GM19395 (cell line): ENCODE results near the gene RICTOR.
A peak's percentile ranks its signal among the peaks of the same experiment; 100 is the strongest.

ENCODE experiments used
- ATAC-seq: cut with Tn5 transposase; IDR thresholded peaks from one replicate; pipeline ENCODE4 v1.9.1; 2021; ENCODE audit warnings: mild to moderate bottlenecking, moderate library complexity; ENCODE audit not compliant: unreplicated experiment

RICTOR gene, protein sequence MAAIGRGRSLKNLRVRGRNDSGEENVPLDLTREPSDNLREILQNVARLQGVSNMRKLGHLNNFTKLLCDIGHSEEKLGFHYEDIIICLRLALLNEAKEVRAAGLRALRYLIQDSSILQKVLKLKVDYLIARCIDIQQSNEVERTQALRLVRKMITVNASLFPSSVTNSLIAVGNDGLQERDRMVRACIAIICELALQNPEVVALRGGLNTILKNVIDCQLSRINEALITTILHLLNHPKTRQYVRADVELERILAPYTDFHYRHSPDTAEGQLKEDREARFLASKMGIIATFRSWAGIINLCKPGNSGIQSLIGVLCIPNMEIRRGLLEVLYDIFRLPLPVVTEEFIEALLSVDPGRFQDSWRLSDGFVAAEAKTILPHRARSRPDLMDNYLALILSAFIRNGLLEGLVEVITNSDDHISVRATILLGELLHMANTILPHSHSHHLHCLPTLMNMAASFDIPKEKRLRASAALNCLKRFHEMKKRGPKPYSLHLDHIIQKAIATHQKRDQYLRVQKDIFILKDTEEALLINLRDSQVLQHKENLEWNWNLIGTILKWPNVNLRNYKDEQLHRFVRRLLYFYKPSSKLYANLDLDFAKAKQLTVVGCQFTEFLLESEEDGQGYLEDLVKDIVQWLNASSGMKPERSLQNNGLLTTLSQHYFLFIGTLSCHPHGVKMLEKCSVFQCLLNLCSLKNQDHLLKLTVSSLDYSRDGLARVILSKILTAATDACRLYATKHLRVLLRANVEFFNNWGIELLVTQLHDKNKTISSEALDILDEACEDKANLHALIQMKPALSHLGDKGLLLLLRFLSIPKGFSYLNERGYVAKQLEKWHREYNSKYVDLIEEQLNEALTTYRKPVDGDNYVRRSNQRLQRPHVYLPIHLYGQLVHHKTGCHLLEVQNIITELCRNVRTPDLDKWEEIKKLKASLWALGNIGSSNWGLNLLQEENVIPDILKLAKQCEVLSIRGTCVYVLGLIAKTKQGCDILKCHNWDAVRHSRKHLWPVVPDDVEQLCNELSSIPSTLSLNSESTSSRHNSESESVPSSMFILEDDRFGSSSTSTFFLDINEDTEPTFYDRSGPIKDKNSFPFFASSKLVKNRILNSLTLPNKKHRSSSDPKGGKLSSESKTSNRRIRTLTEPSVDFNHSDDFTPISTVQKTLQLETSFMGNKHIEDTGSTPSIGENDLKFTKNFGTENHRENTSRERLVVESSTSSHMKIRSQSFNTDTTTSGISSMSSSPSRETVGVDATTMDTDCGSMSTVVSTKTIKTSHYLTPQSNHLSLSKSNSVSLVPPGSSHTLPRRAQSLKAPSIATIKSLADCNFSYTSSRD (N-terminal part only)

DNA sequence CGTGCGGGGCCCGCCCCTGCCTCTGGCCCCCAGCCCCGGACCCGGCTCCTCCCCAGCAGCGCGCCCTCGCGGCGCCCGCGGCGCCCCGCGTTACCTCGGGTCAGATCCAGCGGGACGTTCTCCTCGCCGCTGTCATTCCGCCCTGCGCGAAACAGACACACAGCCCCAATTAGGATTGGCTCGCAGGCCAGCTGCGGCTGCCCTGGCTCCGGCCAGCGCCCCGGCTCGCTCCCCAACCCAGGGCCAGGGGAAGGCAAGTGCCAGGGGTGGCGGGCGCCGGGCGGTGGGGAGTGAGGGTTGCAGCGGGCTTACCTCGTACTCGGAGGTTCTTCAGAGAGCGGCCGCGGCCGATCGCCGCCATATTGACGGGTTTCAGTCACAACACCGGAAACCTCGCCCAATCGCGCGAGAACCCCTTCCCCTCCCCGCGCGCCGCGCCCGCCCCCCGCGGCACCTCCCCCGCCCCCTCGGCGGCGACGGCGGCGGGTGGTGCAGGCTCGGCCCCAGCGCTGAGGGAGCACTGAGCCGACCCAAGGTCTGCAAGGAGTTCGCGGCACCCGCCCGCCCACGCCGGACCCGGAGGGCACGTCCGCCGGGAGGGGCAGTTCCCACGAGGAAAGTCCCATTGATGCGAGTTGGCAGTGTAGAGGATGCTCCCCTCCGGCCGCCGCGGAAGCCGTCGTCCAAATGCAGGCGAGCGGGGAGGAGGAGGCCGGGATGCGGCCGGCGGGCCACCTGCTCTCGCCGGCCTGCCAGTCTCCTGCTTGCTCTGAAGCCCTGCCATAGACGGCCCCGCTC, at the start of gene RICTOR:
Gene RICTOR (minus strand): TSS at position 383 of the 798 bp plus-strand sequence. CDS start 22 bp downstream, at position 361.
- peak; percentile 72 for ATAC-seq

DNA sequence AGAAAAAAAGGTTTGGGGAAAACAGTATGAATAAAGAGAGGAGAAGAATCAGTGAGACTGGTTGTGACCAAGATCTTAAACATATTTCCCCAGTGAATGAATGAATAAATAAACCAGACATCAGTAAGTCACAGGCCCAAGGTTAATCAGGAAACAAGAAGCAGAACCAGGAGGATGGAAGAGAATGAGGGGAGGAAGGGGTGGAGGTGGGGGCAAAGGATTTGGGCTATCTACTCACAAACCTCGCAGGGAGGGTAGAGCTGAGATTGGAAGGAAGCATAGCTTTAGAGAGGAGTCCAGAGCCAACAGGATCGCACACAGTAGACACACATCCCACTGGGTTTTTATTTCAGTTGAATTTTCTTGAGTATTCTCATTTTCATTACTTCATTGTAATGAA, 47.7 kb upstream of the RICTOR start:
- ATAC-seq, result no peak

DNA sequence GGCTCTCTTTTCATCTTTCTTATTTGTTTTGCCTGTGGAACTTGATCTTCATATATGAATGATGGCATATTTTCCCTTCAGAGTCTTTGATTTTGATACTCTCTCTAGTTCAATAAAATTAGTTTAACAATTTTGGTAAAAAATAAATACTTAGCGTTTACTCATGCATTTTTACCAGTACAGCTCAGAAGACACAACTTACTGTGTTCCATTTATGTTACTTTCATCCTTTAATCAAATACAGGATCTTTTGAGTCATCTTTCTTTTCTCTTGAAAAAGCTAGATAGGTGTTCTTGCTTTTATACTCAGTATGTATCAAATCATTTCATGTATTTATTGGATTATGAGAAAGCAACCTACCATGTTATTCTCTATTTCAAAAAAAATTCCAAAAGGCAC, 47.1 kb upstream of the RICTOR start:
- no peak for ATAC-seq

DNA sequence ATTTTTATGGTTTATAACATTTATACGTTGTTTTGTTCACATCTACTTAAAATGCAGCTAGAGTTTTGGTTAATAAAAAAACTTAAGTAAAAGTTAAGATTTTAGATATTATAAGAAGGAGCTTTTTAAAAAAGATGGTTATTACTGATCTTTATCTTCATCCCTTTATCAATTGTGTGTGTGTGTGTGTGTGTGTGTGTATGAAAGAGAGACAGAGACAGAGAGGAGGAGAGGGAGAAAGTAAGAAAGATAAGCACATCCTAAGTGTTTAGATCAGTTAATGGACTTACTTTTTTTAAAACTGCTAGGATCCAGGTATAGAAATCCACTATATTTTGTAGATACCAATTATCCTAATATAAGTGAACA, 45.8 kb upstream of the RICTOR start:
- ATAC-seq, result no peak

DNA sequence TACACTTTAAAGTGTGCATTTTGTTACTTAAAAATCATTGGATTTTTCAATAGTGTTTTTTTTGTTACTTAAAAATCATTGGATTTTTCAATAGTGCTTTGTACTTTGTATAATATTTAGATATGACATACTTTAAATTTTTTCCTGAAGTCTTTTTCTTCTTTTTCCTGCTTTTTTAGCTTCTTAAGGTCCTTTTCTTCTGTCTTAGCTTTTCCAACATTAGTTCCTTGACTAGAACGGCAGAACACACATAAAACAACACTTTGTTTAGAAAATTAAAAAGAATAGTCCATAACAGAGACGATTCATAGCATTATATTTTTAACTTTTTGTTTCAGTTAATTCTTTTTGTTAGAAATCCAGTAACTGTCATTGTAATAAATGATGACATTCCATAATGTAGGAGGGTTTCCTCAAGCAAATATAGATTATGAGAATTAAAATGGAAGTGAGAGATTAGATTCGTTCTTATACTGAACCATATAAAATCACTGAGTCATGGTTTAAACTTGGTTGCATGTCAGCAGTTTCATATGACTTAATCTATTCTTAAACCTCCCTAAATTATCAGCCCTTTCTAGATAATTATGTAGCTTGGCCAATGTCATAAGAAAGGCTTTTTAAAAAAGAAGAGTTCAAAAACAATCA, 45.3 kb upstream of the RICTOR start:
- ATAC-seq, result no peak

DNA sequence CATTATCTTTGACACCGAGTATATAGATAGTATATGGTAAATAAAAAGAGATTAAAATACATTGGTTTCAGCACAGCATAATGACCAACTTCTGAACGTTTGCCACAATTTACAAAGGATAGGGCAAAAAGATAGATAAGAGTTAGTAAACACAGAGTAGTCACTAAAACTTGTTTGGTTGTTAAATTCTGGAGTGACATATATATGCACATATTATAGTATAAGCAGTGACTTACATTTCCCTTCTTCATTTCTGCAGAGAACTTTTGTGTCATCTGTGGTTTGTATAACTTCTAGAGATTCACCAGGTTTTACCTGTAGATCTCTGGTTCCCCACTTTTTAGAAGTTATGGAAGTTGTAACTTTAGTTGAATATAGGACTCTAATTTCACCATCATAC, 44.4 kb upstream of the RICTOR start:
- no peak for ATAC-seq

DNA sequence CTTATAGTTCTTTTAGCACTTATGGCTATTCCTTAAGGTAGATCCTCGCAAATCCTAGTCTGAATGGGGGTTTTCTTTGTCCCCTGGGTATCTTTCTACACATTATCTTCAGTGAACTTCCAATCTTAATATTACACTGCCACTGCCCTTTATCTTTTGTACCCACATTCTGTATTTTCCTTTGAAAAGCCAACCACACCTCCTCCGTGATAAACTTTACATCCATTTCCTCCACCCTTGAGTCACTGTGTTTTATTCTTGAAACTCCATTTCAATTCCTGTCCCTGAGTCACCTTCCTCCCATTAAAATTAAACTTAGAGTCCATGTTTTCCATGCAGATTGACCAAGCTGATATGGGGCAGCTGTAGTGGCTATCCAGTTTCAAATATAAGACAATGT, 43.2 kb upstream of the RICTOR start:
- no peak for ATAC-seq

DNA sequence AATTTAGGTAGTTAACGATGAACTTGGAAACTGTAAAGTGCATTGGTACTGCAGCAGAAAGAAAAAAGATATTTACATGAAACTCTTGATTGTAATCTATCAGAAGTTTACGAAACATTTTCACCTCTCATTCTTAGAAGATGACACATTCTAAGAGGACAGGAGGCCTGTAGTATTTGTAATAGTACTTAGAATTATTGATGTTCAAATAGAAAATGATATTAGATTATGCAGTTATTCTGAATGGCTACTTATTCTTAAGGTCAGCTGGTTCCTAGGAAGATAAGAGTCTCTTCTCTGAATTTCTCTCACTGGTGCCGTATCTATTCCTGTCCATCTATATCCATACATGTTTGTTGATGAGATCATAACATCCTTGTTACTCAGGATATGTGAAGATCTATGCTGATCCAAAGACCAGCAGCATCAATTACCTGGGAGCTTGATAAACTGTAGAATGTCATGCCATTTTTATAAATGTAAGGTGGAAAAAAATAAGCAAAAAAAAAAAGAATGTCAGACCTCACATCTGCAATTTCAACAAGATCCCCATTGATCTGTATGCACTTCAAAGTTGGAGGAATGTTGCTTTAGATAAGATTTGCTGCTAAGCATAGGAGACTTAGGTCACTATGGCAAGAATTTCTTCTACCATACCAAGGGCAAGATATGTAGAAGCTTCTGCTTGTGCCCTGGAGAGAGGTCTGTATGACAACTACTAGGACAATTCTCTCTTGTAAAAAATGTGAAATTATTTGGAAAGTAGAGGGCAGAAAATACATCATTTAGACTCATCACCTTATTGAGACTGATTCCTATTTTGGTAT, 42.4 kb upstream of the RICTOR start:
- no peak for ATAC-seq

DNA sequence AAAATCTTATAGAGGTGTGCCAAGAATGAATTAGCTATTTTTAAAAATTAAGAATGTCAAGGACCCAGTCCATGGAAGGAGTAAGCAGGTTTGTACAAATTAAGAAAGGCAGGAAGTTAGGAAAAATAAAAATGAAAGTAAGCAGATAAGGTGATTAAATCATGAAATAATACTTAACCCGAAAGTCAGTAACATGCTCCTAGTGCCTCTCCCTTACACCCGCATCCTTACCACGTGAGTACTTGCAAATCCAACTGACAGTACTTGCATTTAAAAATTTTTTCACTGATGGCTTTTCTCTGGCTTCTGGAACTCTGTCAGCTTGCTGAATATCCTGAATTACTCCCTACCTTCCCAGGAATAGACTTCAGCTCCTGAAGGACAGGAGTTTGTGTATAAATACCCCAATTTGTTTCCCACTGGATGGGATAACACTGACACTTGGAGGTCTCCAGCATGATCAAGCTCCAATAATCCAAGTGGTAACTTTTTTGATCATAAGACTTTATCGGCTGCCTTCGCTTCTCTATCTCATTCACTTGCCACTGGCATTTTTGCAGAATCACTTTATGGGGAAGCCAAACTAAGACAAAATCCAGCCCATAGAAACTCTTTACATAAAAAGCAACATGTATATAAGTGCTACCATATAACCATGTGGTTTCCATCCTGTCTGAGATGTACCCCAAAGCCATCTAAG, 41.6 kb upstream of the RICTOR start:
- ATAC-seq, result no peak

DNA sequence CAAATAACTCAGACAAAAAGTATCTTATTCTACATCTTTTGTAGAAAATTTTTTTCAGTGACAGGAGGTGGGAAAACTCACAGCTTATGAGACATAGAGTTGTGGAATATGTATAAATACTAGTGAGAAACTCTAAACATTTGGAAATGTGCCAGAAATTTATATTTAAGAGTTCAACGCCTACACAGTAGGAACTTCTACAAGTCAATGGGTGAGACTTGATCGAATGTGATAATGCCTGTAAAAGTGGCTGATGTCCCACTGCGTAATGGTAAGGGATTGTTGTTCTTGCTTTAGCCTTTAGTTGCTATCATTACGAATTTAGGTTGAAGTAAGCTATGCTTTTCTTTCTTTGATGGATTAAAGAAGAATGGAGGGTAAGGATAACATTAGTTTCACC, 40.0 kb upstream of the RICTOR start:
- no peak for ATAC-seq

DNA sequence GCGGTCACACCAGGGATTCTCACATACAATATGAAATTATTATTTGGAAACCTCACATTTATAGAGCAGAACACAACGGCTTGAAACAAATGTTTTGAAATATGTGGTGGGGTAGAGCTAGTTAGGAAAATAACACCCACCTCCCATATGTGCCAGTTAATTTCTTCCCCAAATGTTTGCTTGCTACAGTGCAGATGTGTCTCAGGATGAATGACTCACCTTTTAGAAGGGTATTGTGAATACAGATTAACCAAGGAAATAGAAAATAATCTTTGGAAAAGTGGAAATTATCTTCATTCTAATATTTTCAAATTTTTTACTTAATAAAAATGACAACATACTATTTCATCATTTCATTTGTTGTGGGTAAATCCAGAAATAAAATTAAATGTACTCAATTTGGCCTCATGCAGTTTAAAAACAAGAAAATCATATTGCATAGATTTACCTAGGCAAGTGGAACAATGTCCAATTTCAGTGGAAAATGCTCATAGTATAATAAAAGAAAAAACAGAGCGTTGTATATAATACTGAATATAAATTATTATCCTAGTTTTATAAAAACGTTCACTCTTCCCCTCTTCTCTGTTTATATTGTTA, 39.3 kb upstream of the RICTOR start:
- ATAC-seq, result no peak

DNA sequence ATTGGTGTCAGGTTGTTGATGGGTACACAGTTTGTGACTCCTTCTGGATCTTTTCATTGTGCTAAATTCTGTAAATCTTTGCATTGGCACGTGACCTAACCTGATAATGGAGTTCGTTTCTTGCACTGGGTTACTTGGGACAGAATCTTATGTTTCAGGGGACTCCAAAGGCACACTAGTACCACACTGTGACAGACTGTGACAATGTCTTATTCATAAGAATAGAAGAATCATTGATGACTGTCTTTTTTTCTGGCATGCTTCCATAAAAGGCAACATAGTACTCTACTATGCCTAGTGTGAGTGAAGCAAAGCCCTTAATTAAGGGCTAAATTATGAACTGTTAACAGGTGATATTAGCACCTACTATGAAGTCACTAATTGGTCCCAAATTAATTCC, 35.4 kb upstream of the RICTOR start:
- no peak for ATAC-seq

DNA sequence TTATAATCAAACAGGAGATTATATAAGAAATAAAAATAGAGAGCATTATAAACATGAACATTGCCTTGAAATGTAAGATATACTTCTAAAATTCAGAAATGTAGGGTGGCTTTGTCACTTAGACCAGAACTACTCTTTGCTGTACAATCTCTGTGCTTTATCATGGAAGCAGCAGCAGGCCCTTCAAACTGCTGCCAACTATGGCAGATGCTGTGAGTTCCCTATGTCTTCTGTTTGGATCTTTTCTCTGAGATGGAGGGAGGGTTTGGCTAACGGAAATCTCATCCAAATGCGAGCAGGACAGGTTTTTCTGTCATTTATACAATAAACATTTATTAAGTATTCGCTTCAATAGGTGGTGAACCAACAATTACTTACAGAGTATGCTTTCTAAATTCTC, 34.8 kb upstream of the RICTOR start:
- no peak for ATAC-seq

DNA sequence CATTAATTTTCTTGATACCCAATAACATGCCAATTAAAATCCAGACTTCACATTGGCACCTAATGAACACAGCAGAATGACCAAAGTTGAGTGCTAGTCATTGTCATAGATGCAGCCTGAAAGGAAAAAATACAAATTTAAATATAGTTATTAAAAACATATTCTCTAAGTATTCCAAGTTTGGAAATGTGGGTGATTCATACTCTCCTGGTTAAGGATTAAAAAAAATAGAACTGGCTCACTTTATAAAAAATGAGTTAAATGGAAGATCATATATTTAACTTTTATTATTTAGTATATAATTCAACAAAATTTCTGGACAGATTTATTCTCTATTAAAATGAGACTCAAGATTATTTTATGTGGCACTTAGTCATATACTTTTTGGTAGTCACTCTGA, 33.2 kb upstream of the RICTOR start:
- ATAC-seq, result no peak

DNA sequence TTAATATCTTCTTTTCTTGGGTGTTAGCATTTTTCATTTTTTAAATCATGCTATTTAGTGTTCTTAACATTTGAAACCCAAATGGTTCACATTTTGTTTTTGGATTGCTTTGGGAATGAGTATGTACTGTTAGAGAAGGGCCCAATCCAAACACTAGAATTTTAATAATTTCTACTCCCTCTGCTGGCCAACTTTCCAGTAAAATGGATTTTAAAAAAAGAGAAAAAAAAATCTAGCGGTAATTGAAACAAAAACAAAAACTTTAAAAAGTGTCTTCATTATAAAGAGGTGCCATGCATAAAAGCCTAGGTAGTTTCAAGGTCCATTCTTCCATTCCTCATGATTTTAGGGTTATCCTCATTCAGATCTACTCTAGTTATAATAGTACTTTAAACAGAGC, 32.1 kb upstream of the RICTOR start:
- no peak for ATAC-seq

DNA sequence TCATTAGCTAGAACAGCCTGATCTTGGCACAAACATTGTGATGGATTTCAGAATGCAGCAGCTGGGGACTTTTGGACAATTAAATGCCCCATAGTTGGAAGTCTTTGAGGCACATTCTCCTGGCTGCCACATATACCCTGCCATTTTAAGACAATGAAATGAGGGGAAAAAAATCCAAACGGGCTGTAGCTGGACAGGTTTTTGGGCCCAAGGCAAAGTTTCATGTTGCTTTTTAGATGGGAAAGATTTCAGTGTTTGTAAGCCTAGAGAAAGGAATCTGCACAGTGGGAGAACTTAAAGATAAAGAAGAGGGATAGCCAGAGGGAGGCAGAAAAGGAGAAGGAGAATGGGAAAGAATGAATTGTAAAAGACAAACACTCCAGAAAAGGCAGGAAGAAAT, 30.0 kb upstream of the RICTOR start:
- ATAC-seq, result no peak

DNA sequence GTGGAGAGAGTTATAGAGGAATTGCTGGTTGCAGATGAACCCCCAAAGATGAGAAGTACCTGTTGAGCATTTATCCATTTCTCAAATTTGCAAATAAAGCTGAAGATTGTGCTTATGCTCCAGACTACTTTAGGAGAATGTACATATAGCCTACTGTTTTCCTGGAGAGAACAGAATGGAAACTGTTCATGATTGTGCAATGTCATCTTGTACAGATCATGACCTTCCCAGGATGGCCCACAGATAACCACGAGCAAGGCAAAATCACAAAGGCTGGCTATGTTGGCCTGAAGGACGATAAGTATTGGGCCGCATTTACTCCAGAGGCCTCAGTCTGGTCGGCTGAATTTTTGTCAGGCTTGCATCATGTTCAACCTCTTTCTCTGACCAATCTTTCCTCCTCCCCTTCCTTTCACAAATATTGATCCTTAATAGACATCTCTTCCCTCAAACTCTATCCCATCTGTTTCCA, 28.5 kb upstream of the RICTOR start:
- no peak for ATAC-seq

DNA sequence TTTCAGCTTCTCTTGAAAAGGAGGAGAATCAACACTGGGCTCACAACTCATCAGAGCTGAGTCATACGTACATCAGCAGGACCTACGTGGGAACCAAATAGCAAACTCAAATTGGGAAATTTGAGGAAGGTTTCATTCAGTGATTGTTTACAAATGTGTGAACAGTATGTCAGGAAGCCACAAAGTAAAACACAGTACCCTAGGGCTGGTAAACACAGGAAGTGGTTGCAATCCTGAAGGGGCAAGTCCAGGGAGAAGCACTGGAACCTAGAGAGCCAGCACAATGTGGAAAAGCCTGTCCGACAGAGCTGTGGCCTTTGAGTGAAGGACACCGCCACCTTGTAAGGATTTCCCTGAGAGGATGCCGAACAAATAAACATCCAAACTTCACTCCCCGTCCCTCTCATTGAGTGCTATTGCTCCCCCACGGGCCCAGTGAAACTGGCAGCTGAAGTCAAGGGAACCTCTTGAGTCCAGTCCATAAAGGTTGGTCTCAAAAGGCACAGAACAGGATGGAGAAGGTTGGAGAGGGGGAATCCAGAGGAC, 26.7 kb upstream of the RICTOR start:
- ATAC-seq, result no peak
